GM06990 (cell line): ENCODE data around the gene NSG1.
"Not testable (repeated sequence)": the region's sequence is repeated elsewhere in the genome, so short reads cannot be mapped to it uniquely, and the experiment has no call there.

Source experiments
- DNase-seq: peaks from one replicate; pipeline ENCODE4 v3.0.0-alpha.2; 2011; ENCODE audit not compliant: insufficient read length; ENCODE audit errors: extremely low read depth
- H3K27me3 ChIP-seq: replicated peaks from 2 replicates; pipeline ENCODE4 v1.6.0; 2011; ENCODE audit warnings: low read length; ENCODE audit not compliant: control insufficient read depth, insufficient read depth
- H3K36me3 ChIP-seq: 2 replicates; pipeline ENCODE4 v1.5.1; 2011; ENCODE audit warnings: low read length; ENCODE audit not compliant: control insufficient read depth, insufficient read depth
- H3K4me3 ChIP-seq: replicated peaks from 2 replicates; pipeline ENCODE4 v1.5.1; 2011; ENCODE audit warnings: low read depth, mild to moderate bottlenecking, control low read depth, low read length
- TF ChIP-seq, protein P1 (sequence below): IDR thresholded peaks from 2 replicates; pipeline ENCODE4 v1.5.1; 2011; ENCODE audit warnings: low read length, control low read depth, mild to moderate bottlenecking, inconsistent platforms; ENCODE audit not compliant: insufficient read depth, poor library complexity, severe bottlenecking

The NSG1 gene

DNA sequence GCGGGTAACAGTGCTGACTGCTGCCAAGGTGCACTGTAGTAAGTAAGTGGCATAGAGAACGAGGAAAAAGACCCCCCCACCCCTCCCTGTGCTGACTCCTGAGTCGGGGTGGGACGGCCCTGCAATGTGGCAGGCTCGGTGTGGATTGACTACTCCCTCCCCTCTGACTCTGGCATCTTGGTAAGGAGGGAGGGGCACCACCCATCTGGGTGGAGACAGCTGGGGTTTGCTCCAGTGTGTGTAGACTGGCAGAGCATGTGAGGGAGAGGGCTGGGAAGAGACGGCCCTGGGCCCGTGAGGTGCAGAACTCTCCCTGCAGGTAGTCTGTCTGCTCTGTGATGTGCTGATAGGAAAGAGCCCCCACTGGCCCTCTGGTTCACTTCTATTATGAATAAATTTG lies 31.0 kb downstream of the NSG1 start:
- Histone ChIP-seq H3K27me3 (no peaks in the 10 kb centered on the region), H3K4me3 (no peak overlapping the region), H3K36me3 (peaks cover 17% of the 10 kb centered on the region)
- DNase-seq: no peak
- TF ChIP-seq, protein P1, sequence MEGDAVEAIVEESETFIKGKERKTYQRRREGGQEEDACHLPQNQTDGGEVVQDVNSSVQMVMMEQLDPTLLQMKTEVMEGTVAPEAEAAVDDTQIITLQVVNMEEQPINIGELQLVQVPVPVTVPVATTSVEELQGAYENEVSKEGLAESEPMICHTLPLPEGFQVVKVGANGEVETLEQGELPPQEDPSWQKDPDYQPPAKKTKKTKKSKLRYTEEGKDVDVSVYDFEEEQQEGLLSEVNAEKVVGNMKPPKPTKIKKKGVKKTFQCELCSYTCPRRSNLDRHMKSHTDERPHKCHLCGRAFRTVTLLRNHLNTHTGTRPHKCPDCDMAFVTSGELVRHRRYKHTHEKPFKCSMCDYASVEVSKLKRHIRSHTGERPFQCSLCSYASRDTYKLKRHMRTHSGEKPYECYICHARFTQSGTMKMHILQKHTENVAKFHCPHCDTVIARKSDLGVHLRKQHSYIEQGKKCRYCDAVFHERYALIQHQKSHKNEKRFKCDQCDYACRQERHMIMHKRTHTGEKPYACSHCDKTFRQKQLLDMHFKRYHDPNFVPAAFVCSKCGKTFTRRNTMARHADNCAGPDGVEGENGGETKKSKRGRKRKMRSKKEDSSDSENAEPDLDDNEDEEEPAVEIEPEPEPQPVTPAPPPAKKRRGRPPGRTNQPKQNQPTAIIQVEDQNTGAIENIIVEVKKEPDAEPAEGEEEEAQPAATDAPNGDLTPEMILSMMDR: no peak

DNA sequence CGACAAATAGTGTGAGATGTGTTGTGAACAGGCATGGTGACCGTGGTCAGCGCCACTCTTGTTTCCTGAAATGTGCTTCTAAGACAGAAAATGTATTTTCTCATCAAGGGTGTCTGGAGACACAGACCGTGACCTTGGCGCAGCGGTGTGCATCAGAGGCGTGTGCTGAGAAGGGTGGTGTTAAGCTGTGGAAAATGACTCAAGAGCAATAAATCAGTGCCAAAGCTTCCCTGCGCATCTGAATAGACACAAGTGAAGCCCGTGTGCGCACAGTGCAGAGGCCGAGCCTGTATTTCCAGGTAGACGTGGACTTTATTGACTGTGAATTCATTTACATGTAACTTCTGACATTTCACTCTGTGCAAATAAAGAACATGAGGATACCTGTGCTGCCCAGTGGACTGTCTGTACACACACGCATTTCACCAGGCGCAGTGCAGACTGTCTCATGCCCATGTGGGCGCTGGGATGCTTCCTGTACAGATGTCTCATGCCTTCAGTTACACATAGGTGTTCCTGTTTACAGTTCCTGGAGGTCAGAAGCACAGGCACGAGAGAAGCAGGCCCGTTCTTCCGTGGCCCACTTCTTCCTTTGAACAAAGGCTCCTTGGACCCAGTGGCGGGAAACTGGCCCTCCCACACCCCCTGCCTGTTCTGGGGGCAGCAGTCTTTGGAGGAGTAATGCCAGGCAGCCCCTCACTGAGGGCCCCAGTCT lies 31.9 kb downstream of the NSG1 start:
- no peaks in the 10 kb centered on the region for H3K27me3 ChIP-seq
- no peak overlapping the region for H3K4me3 ChIP-seq
- TF ChIP-seq, protein P1: no peak
- peaks cover 24% of the 10 kb centered on the region for H3K36me3 ChIP-seq
- DNase-seq: no peak

DNA sequence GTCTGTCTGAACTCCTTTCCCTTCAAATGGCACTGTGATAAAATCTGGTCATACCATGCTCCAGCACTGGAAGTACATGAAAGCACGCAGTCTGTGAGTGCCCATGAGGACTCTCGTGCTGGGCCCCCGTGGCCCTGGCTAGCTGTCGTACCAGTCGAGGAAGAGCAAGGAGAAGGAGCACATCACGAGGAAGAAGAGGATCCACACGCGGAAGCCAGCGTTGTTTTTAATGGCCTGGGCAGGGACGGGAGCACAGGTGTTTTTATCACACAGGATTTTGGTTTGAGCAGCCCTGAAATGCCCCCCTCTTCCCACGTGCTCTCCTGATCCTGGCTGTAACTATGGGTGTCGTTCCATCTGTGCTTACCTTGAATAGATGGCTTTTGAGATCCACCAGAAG lies 33.0 kb downstream of the NSG1 start:
- H3K27me3 ChIP-seq: no peaks in the 10 kb centered on the region
- DNase-seq: no peak
- H3K4me3 ChIP-seq: no peak overlapping the region
- peaks cover 25% of the 10 kb centered on the region for H3K36me3 ChIP-seq
- TF ChIP-seq, protein P1: no peak

DNA sequence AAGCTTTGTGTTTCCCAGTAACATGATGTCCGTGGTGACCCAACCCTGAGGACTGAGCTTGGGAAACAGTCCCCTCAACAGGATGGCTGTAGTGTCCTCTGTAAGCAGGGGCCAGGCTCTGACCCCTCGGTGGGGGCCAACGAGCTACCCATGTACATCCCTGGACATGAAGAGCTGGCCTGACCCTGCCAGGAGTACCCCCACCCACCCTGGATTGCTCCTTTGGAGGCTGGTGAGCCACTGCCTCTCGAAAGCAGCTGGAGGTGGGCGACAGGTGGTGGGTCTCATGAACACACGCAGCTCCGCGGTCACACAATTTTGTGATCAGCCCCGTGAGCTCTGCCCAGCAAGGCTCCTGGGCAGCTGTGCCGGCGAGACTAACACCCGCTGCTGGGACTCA lies 33.5 kb downstream of the NSG1 start:
- Histone ChIP-seq H3K4me3 (no peak overlapping the region), H3K36me3 (peaks cover 25% of the 10 kb centered on the region), H3K27me3 (no peaks in the 10 kb centered on the region)
- no peak for DNase-seq
- TF ChIP-seq, protein P1: no peak

DNA sequence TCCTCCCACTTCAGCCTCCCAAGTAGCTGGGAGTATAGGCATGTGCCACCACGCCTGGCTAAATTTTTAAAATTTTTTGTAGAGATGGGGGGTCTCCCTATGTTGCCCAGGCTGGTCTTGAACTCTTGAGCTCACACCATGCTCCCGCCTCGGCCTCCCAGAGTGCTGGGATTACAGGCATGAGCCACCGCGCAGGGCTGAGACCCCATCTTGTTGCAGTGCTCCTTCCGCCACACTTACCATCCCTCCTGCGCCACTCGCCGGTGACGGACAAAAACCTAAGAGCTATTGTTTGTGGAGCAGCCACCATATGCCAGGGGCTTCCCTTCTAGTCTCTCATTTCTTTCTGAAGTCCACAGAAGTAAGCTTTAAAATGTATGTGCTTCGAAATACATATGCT lies 34.5 kb downstream of the NSG1 start:
- Histone ChIP-seq H3K36me3 (peaks cover 26% of the 10 kb centered on the region), H3K27me3 (no peaks in the 10 kb centered on the region), H3K4me3 (no peak overlapping the region)
- TF ChIP-seq, protein P1: no peak
- DNase-seq: no peak

DNA sequence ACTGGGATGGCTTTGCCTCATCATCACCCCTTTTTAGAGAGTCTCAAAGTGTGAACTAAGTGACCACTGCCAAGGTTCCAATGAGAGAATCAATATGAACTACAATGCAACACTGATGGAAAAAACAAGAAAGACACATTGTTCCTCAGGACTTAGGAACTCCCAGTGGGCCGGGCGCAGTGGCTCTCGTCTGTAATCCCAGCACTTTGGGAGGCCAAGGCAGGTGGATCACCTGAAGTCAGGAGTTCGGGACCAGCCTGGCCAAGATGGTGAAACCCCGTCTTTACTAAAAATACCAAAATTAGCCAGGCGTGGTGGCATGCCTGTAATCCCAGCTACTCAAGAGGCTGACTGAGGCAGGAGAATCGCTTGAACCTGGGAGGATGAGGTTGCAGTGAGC lies 35.2 kb downstream of the NSG1 start:
- H3K27me3 ChIP-seq, DNase-seq, H3K4me3 ChIP-seq: not testable (repeated sequence)
- peaks cover 26% of the 10 kb centered on the region for H3K36me3 ChIP-seq
